MM.1S (cell line): Measurements from ENCODE around the gene TMEM272.

ENCODE experiments used
- CTCF ChIP-seq: fragments of 300-600 bp; sonication (generic); IDR thresholded peaks from 2 replicates; pipeline ENCODE4 v1.5.1; 2016; ENCODE audit warnings: antibody characterized with exemption, low read length, mixed read lengths
- EZH2 ChIP-seq: fragments of 300-600 bp; sonication (generic); optimal IDR thresholded peaks from 2 replicates; pipeline ENCODE3; 2017; ENCODE audit warnings: low read depth, mild to moderate bottlenecking, antibody characterized with exemption, low read length, mixed read lengths
- EZH2phosphoT487 ChIP-seq: fragments of 300-600 bp; sonication (generic); IDR thresholded peaks from 2 replicates; pipeline ENCODE4 v1.6.1; 2018; ENCODE audit warnings: antibody characterized with exemption, low read length

GRCh38 chr13:51826606-51827005 lies 18.4 kb downstream of the TMEM272 start:
- TF ChIP-seq EZH2: no peak
- no peak for TF ChIP-seq CTCF
- no peak for TF ChIP-seq EZH2phosphoT487
